GM12801 (cell line): ENCODE measurements around the gene ELK4.

ENCODE experiments used
- TF ChIP-seq, protein P1 (sequence below): IDR thresholded peaks from one replicate; pipeline ENCODE4 v1.5.1; 2011; ENCODE audit warnings: control low read depth; ENCODE audit not compliant: insufficient read length; ENCODE audit errors: extremely low read depth

ELK4 gene

DNA sequence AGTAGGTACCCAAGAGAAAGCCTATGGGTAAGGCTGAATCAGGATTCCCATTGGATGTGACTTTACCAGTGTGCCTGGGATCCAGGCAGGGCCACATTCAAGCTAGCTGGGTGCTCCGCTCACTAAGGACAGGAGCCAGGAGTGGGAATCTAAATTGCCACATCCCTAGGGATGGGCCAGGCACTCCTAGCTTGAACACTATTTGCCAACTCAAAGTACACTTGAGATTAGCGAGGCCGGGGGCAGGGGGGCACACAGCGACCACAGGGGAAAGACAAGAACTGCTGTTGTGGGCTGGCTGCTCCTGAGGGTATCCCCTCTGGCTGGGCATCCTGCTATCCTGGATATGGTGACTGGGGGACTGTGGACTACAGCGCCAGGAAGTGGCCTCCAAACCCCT lies 44.2 kb upstream of the ELK4 start:
- TF ChIP-seq, protein P1, sequence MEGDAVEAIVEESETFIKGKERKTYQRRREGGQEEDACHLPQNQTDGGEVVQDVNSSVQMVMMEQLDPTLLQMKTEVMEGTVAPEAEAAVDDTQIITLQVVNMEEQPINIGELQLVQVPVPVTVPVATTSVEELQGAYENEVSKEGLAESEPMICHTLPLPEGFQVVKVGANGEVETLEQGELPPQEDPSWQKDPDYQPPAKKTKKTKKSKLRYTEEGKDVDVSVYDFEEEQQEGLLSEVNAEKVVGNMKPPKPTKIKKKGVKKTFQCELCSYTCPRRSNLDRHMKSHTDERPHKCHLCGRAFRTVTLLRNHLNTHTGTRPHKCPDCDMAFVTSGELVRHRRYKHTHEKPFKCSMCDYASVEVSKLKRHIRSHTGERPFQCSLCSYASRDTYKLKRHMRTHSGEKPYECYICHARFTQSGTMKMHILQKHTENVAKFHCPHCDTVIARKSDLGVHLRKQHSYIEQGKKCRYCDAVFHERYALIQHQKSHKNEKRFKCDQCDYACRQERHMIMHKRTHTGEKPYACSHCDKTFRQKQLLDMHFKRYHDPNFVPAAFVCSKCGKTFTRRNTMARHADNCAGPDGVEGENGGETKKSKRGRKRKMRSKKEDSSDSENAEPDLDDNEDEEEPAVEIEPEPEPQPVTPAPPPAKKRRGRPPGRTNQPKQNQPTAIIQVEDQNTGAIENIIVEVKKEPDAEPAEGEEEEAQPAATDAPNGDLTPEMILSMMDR, result no peak

DNA sequence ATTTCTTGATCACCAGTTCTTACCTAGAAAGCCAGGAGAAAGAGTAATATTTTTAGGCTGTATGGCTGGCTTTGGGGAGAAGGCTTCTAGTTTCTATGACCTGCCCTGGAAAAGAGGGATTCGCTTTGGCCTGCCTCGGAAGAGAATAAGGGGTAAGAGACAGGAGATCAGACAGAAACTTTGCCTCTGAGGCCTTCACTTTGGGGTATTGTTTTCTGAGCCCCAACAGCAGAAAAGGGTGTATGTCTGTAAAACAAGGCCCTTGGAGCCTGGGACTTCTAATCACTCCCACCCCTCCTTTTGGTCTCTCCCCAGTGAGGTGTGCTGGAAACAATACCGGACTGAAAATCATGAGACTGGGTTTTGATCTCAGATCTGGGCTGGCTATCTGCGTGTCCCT lies 43.4 kb upstream of the ELK4 start:
- TF ChIP-seq, protein P1, result no peak

DNA sequence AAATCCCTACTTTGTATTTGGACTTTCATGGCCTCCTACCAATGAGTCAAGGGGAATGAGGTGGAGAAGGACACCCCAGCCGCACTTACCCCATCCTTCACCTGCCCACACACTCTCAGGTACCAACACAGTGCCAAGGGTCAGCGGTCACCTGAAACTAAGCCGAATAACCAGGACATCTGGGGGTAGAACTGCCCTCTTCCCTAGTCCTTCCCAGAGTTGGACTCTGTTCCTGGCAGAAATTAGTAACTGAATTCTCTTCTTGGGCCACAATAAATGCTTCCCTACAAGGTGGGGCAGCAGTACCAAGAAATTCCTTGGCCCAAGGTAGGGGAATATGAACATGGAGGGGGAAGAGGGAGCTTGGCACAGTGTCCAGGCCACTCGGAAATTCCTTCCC lies 41.2 kb upstream of the ELK4 start:
- TF ChIP-seq, protein P1, result no peak

DNA sequence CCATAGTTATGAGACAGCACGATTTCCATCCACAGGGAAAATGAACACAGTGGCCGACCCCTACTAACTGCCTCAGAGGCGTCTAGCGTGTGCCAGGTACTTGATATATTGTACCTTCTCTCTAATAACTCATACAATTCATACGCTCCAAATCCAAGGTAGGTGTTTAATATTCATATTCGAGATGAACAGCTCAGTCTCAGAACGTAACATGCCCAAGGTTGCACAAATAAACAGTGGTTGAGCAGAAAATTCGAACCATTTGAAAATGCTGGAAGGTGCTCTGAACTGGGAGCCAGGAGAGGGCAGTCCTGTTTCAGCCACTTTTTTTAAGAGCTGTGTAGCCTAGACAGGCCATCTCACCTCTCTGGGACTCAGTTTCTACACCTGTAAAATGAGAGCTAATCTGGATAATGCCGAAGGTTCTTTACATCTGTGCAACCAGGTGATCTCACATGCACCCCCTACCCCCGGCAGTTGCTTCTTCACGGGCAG lies 40.6 kb upstream of the ELK4 start:
- TF ChIP-seq, protein P1, result no peak

DNA sequence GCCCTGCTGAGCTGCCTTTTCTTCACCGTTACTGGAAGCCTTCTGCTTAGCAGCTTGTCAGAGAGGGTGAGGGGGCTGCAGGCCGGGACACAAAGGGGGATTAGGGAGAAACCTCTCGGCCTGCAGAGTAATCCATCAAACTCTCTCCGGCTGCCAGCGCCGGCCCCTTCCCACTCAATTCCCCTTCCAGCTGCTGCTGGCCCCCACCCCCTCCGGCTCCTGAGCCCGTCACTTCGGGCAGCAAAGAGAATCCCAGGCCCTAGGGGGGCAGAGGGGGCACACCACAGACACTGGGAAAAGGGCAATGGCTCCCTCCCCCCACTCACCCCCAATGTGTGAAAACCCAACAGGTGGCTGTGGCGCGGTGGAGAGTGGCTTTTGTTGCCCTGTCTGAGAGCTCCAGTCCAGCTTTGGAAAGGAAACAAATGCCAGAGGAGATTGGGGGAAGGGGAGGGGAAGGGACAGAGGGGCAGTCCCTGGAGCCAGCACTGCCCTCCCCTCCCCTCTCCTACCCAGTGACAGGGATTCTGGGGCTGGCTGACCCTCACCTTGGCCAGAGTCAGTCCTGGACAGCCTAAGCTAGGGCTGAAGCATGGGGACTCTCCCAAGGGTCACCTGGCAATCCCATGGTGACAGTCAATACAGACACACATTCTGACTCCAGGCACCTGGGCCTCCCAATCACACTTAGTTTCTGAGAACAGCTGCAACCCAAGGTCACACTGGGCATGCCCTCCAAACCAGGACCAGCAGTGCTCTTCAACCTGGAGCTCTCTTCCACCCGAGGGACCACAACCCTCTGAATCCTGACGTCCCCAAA lies 39.0 kb upstream of the ELK4 start:
- TF ChIP-seq, protein P1, result no peak

DNA sequence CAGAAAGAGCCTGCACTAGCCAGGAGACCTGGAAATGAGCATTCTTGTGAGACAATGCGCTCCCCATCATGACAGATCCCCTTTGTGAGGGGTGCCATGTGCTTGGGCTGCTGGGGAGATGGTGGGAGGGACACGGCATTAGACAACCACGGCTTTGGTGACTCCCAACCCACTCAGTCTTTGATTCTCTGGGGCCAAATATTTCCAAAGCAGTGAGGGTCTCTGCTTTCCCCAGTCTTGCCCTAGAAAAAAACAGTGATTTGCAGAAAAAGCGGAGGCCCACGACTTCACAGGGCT lies 38.3 kb upstream of the ELK4 start:
- TF ChIP-seq, protein P1, result no peak

DNA sequence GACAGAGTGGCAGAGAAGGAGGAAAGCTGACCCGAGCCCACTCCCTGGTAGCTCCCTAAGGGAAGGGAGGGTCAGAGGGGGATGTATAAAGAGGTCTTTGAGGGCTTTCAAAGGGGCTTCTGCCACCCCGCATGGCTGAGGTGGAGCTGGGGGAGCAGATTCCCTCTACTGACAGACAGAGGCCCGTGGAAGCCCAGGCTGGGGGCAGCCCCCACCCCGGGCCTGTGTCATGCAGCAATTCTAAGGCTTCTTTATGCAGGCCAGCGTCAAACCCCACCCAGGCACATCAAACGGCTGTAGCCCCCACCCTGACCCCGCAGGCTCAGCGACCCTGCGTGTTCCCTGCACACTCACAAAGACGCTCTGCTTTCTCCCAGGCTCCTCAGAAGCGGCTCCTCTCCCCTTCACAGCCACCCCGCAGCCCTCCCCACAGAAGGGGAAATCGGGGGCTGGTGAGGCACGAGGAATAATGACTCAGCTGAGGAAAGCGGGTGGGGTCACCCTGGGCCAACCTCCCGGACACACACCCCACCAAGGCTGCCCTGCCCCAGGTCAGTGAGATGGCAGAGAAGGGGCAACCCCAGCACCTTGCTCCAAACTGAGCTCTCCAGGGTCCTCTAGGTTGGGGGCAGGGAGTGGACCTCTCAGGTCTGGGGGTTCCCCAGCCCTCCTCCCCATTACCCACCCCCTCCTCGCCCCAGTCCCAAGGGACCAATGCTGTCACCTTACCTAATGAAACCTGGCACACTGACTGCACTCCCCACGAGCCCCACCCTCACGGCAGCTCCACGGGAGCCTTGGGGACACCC lies 37.7 kb upstream of the ELK4 start:
- TF ChIP-seq, protein P1, result no peak
